ENCODE data around the gene CACNG4. TPM values are rescaled to one million over a fixed set of nuclear protein-coding genes. Genes with fewer than 3 reads are reported as not detected.

CACNG4 gene
- total RNA-seq, 1 experiment from 2014 or later: 6.3 TPM

DNA sequence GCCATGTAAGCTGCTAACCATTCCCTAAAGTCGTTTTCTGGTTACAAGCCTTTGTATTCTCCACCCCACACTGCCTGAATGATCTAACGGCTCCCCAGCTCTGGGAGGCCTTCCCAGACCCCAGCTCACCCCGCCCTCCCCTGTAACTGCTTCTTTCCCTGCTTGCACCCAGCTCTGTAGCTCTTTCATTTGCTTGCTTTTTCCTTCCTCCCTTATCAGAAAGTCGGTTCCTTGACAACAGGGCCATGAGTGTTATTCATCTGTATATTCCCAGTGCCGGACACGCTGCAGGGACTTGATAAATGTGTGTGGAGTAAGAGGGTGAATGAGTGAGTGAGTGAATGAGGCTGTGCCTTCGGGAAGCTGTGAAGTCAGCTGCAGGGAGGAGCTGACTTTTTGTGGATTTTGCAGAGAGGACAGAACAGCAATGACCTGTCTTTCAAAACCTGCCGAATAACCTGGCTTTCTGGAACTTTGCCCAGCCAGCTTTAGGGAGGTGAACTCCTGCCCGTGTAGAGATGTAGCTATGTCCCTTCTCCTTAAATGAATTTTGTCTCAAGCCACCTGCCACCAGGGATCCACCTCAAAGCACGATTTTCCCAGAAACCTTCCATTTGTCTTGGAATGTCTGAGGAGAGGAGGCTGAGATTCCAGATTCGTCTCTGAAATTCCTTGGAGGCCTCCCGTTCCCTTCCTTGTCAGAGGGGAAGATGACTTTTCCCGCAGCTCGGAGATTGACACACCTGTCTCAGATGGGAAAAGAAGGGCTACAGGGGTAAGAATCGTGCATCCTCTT is 20.0 kb upstream of the CACNG4 start:
- H3K79me1 ChIP-seq (ENCODE audit: insufficient read depth, low read depth, low read length, poor library complexity, severe bottlenecking): no peaks in the 10 kb centered on the region
- no peak overlapping the region for H2BK15ac ChIP-seq (ENCODE audit: low read depth, low read length)
- H2AK5ac ChIP-seq (ENCODE audit: insufficient read length, low read length): no peak overlapping the region
- H4K91ac ChIP-seq (ENCODE audit: insufficient read length, low read depth, low read length): no peak overlapping the region
- peak; percentile 36 for DNase-seq
- TF ChIP-seq, protein P1, sequence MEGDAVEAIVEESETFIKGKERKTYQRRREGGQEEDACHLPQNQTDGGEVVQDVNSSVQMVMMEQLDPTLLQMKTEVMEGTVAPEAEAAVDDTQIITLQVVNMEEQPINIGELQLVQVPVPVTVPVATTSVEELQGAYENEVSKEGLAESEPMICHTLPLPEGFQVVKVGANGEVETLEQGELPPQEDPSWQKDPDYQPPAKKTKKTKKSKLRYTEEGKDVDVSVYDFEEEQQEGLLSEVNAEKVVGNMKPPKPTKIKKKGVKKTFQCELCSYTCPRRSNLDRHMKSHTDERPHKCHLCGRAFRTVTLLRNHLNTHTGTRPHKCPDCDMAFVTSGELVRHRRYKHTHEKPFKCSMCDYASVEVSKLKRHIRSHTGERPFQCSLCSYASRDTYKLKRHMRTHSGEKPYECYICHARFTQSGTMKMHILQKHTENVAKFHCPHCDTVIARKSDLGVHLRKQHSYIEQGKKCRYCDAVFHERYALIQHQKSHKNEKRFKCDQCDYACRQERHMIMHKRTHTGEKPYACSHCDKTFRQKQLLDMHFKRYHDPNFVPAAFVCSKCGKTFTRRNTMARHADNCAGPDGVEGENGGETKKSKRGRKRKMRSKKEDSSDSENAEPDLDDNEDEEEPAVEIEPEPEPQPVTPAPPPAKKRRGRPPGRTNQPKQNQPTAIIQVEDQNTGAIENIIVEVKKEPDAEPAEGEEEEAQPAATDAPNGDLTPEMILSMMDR (conservative IDR thresholded peaks at IDR 0.05): no peak
- WGBS (ENCODE audit: extremely low coverage, insufficient read length, low lambda C conversion rate): no CpG with 5 or more reads among the region's 15 CpGs
- H3K79me2 ChIP-seq (ENCODE audit: insufficient read depth, low read length): no peaks in the 10 kb centered on the region
- Mint-ChIP-seq H3K4me1 (peaks cover 22 to 23% of the 10 kb centered on the region in 2 experiments), H3K4me3 (no peak overlapping the region), H3K36me3 (ENCODE audit: insufficient read depth in 1 of 3, low read depth in 3 of 3) (peaks cover 0 to 4% (median 3%) of the 10 kb centered on the region in 3 experiments; a peak in 5 of 7 replicates), H3K27ac (peak overlapping the region in 1 of 3 experiments; percentile 36; a peak in 1 of 7 replicates), H3K27me3 (ENCODE audit: low read depth) (peaks cover 19% of the 10 kb centered on the region), H3K9me3 (peaks cover 3 to 4% of the 10 kb centered on the region in 2 experiments; a peak in 4 of 5 replicates)
- no peak overlapping the region for H3K4ac ChIP-seq (ENCODE audit: low read depth, low read length)
- H3K14ac ChIP-seq (ENCODE audit: insufficient read depth, low read length): no peak overlapping the region
- no peak overlapping the region for H4K5ac ChIP-seq (ENCODE audit: insufficient read length, low read depth, low read length)
- no peaks in the 10 kb centered on the region for H3K9me3 ChIP-seq (ENCODE audit: control insufficient read depth, low read depth, low read length)
- H3K18ac ChIP-seq (ENCODE audit: insufficient read length, low read depth, low read length): no peak overlapping the region
- H4K8ac ChIP-seq (replicated peaks; ENCODE audit: insufficient read length, low read depth, low read length): no peak overlapping the region
- H2BK20ac ChIP-seq (ENCODE audit: low read depth, low read length, poor library complexity, severe bottlenecking): no peak overlapping the region
- no peaks in the 10 kb centered on the region for H3K27me3 ChIP-seq (ENCODE audit: insufficient read depth, low read length)
- no peak overlapping the region for H3K9ac ChIP-seq (ENCODE audit: extremely low read depth, insufficient read length, low read length)
- no peak overlapping the region for H2BK5ac ChIP-seq (ENCODE audit: insufficient read length, low read length)
- no peaks in the 10 kb centered on the region for H4K20me1 ChIP-seq (ENCODE audit: control insufficient read depth, insufficient read depth, insufficient read length)
- H2BK120ac ChIP-seq (ENCODE audit: low read depth, low read length, poor library complexity, severe bottlenecking): no peak overlapping the region
- no peak overlapping the region for H3K27ac ChIP-seq (ENCODE audit: insufficient read length, low read depth, low read length)
- H3T11ph ChIP-seq (ENCODE audit: low read length): no peak overlapping the region
- no peak overlapping the region for H3K4me2 ChIP-seq (ENCODE audit: insufficient read depth, insufficient read length, low read length)
- no peak overlapping the region for H3K23ac ChIP-seq (ENCODE audit: insufficient read length, low read depth, low read length)
- H3K23me2 ChIP-seq (ENCODE audit: insufficient read length, low read depth, low read length, poor library complexity, severe bottlenecking): no peaks in the 10 kb centered on the region
- no peak overlapping the region for H3K56ac ChIP-seq (ENCODE audit: insufficient read length, low read depth, low read length)
- no peaks in the 10 kb centered on the region for H3K4me1 ChIP-seq (ENCODE audit: insufficient read depth, low read length)
- no peak overlapping the region for H2AFZ ChIP-seq (ENCODE audit: low read length)
- no peak overlapping the region for H2BK12ac ChIP-seq (ENCODE audit: insufficient read length, low read depth, low read length)

Data from H9 (cell line).